NCI-H1092 treated with DMSO at 0.1 percent for 48 hours (cell line): Measurements from ENCODE around the gene DENR.

ENCODE experiments used
- DNase-seq: peaks from one replicate; lab custom pipeline; 2025; lab: John Stamatoyannopoulos, UW

DENR gene

DNA sequence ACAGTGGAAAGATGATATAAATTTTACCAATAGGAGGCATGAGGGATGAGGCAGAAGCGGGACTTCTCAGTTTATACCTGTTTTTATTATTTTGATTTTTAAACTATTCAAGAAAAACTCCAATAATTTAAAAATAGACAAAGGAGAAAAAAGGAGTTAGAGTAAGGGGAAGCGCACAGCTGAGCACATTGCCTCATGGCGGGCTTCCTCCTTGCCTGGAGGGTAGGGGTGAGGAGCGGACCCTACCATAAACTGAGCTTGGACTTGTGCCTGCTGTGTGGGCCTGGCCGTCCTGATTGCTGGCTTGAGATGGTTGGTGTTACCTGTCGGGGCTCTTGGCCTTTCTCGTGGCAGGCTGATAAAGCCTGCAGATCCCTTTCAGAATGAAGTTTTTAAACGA is 67.5 kb downstream of the DENR start:
- no peak for DNase-seq
